Rectal smooth muscle tissue (tissue), 1 donor: ENCODE results near the gene GLIS1.

Experiments
- H3K27ac ChIP-seq: one replicate; pipeline ENCODE4 v1.7.0; 2013; ENCODE audit warnings: low read depth, low read length, inconsistent platforms
- H3K27me3 ChIP-seq: one replicate; pipeline ENCODE4 v1.7.0; 2013; ENCODE audit warnings: low read length; ENCODE audit not compliant: control insufficient read depth, insufficient read depth
- H3K36me3 ChIP-seq: one replicate; pipeline ENCODE4 v1.7.0; 2013; ENCODE audit warnings: low read length; ENCODE audit not compliant: control insufficient read depth, insufficient read depth
- H3K4me1 ChIP-seq: one replicate; pipeline ENCODE4 v1.7.0; 2013; ENCODE audit warnings: low read length; ENCODE audit not compliant: control insufficient read depth, insufficient read depth
- H3K4me3 ChIP-seq: one replicate; pipeline ENCODE4 v1.7.0; 2013; ENCODE audit warnings: low read length
- H3K9ac ChIP-seq: one replicate; pipeline ENCODE4 v1.7.0; 2013; ENCODE audit warnings: low read length

GLIS1 gene

GRCh38 chr1:53514436-53514835 is 224.5 kb downstream of the GLIS1 start:
- Histone ChIP-seq H3K4me3 (no peak overlapping the region), H3K27me3 (no peaks in the 10 kb centered on the region), H3K9ac (no peak overlapping the region), H3K27ac (no peak overlapping the region), H3K4me1 (peaks cover 15% of the 10 kb centered on the region), H3K36me3 (no peaks in the 10 kb centered on the region)

DNA sequence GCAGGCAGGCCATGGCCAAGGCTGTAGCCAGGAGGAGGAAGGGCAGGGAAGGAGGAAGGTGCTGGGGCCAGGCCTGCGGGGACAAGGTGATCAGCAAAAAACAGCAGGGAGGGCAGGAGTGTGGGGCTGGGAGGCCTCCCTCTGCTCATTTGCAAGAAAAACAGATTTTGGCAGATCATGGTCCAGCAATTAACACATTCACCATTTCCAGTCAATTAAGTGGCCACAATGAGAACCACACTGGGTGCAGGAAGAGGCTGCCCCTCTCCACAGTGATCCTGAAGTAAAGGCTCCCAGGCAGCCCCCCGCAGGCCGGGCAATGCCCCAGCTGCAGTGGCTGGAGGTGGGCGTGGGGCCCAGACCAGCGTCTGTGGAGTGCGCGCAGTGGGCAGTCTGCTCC is 225.1 kb downstream of the GLIS1 start:
- H3K27ac ChIP-seq = no peak overlapping the region

GRCh38 chr1:53512807-53513755 is 225.9 kb downstream of the GLIS1 start:
- Histone ChIP-seq H3K4me1 (peaks cover 15% of the 10 kb centered on the region), H3K4me3 (no peak overlapping the region), H3K27ac (peak overlapping the region; percentile 64), H3K9ac (no peak overlapping the region), H3K27me3 (no peaks in the 10 kb centered on the region), H3K36me3 (no peaks in the 10 kb centered on the region)

More for the DNA sequence above, 225.1 kb downstream of the GLIS1 start:
- no peaks in the 10 kb centered on the region for H3K27me3 ChIP-seq
- no peak overlapping the region for H3K9ac ChIP-seq
- no peaks in the 10 kb centered on the region for H3K36me3 ChIP-seq
- peaks cover 15% of the 10 kb centered on the region for H3K4me1 ChIP-seq
- H3K4me3 ChIP-seq = no peak overlapping the region

GRCh38 chr1:53511933-53512806 is 226.8 kb downstream of the GLIS1 start:
- Histone ChIP-seq H3K4me3 (no peak overlapping the region), H3K9ac (no peak overlapping the region), H3K27ac (peak overlapping the region; percentile 64), H3K36me3 (no peaks in the 10 kb centered on the region), H3K27me3 (no peaks in the 10 kb centered on the region), H3K4me1 (peaks cover 15% of the 10 kb centered on the region)

GRCh38 chr1:53511323-53511932 is 227.5 kb downstream of the GLIS1 start:
- Histone ChIP-seq H3K36me3 (no peaks in the 10 kb centered on the region), H3K4me1 (peaks cover 15% of the 10 kb centered on the region), H3K27ac (peak overlapping the region; percentile 64), H3K4me3 (no peak overlapping the region), H3K9ac (no peak overlapping the region), H3K27me3 (no peaks in the 10 kb centered on the region)

- H3K27me3 ChIP-seq = no peaks in the 10 kb centered on the region
- H3K4me1 ChIP-seq = peaks cover 15% of the 10 kb centered on the region
- H3K36me3 ChIP-seq = no peaks in the 10 kb centered on the region
These were observed 228.7 kb downstream of the GLIS1 start for GRCh38 chr1:53510215-53510614.

DNA sequence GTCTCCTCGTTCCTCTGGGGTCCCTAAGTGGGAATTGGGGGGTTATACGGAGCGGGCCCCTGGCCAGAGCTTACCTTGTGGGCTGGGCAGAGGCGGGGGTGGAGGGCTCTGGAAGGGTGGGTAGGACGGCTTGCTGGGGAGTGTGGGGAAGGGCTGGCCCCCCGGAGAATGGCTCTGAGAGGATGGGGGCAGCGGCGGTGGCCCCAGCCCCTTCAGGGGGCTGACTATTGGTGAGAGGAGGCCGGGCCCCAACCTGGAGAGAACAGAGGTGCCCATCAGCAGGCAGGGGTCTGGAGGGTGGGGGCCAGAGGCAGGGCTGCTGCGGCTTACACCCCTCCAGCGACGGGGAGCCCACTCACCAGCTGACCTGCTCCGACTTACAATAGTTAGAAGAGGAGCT is 229.2 kb downstream of the GLIS1 start:
- Histone ChIP-seq H3K4me3 (no peak overlapping the region), H3K9ac (no peak overlapping the region), H3K27ac (no peak overlapping the region), H3K36me3 (no peaks in the 10 kb centered on the region), H3K4me1 (peaks cover 15% of the 10 kb centered on the region), H3K27me3 (no peaks in the 10 kb centered on the region)

More at GRCh38 chr1:53510215-53510614, 228.7 kb downstream of the GLIS1 start:
- Histone ChIP-seq H3K9ac (no peak overlapping the region), H3K27ac (no peak overlapping the region), H3K4me3 (no peak overlapping the region)

- Histone ChIP-seq H3K9ac (no peak overlapping the region), H3K27me3 (no peaks in the 10 kb centered on the region), H3K27ac (no peak overlapping the region), H3K36me3 (no peaks in the 10 kb centered on the region), H3K4me1 (peaks cover 15% of the 10 kb centered on the region), H3K4me3 (no peak overlapping the region)
These were observed 229.8 kb downstream of the GLIS1 start for GRCh38 chr1:53508991-53509666.

- Histone ChIP-seq H3K27me3 (no peaks in the 10 kb centered on the region), H3K36me3 (no peaks in the 10 kb centered on the region), H3K4me1 (peaks cover 15% of the 10 kb centered on the region), H3K27ac (no peak overlapping the region), H3K4me3 (no peak overlapping the region), H3K9ac (no peak overlapping the region)
These were observed 230.6 kb downstream of the GLIS1 start for GRCh38 chr1:53508056-53508990.

DNA sequence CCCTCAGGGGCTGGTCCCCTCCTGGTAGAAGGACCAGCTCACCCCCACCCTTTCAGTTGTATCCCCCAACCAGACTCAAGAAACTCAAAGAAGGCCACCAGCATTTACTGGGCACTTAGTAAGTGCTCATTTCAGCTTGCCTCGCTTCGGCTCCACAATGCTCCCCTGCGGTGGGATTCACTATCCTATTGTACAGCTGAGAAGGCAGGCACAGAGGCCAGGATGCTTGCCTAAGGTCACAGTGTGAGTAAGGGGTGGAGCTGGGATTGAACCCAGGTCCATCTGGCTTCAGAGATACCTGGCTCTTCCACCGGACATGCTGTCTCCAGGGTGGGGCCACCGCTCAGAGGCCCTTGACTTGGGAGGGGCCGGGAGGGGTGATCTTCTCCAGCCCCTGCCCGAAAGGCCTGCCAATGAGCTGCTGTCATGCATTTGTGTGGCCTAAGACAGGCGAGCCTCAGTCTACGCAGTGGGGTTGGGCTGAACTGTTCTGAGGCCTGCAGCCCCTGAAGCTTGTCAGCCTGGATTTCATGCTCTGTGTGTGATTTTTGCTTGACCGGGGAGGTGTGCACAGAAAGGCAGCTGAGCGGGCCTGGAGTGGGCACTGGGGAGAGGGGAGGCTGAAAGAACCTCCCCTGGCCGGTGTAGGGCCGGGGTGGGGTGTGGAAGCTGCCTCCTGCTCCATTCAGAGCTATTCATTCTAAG is 231.7 kb downstream of the GLIS1 start:
- no peak overlapping the region for H3K9ac ChIP-seq
- no peak overlapping the region for H3K27ac ChIP-seq
- no peaks in the 10 kb centered on the region for H3K27me3 ChIP-seq
- no peak overlapping the region for H3K4me3 ChIP-seq
- H3K36me3 ChIP-seq = no peaks in the 10 kb centered on the region
- peaks cover 9% of the 10 kb centered on the region for H3K4me1 ChIP-seq
